Activated CD8-positive, alpha-beta T cell treated with anti-CD3 and anti-CD28 coated beads for 36 hours (primary cell): ENCODE measurements around the gene ALCAM. TPM values are rescaled to one million over a fixed set of nuclear protein-coding genes. Genes with fewer than 3 reads are reported as not detected.

Experiments used
- ATAC-seq: fragments of 200-7000 bp; cut with Tn5 transposase; one replicate; pipeline ENCODE4 v1.10.0; 2021; ENCODE audit warnings: mild to moderate bottlenecking, moderate library complexity
- CTCF ChIA-PET: fragments of 350-600 bp; sonication (Branson Sonifier 250); formaldehyde crosslinking; loops from one replicate; lab custom pipeline; 2021; ENCODE audit warnings: antibody characterized with exemption; lab: Charles Lee
- POLR2A ChIA-PET: fragments of 350-600 bp; sonication (Branson Sonifier 250); formaldehyde crosslinking; loops from one replicate; lab custom pipeline; 2021; ENCODE audit warnings: antibody characterized with exemption; lab: Charles Lee
- DNase-seq: peaks from one replicate; pipeline ENCODE4 v3.0.0-alpha.2; 2020
- H3K27ac Mint-ChIP-seq: one replicate; pipeline ENCODE4 v1.8.0; 2021; ENCODE audit warnings: mild to moderate bottlenecking, mixed read lengths
- H3K27me3 Mint-ChIP-seq: one replicate; pipeline ENCODE4 v1.8.0; 2021; ENCODE audit warnings: mixed read lengths
- H3K36me3 Mint-ChIP-seq: one replicate; pipeline ENCODE4 v1.8.0; 2021; ENCODE audit warnings: low read depth, mixed read lengths
- H3K4me1 Mint-ChIP-seq: one replicate; pipeline ENCODE4 v1.8.0; 2021; ENCODE audit warnings: low read depth, mixed read lengths
- H3K4me3 Mint-ChIP-seq: one replicate; pipeline ENCODE4 v1.8.0; 2021; ENCODE audit warnings: mild to moderate bottlenecking, moderate library complexity, mixed read lengths
- H3K9me3 Mint-ChIP-seq: one replicate; pipeline ENCODE4 v1.8.0; 2021; ENCODE audit warnings: mixed read lengths
- intact Hi-C: fragments of 100-400 bp; cut with micrococcal nuclease; formaldehyde crosslinking; loops from one replicate; pipeline ENCODE4 v1.10.0; 2022
- total RNA-seq, 2 experiments: library from RNA; stranded (reverse); gene quantifications; one replicate each; pipeline ENCODE4 v1.2.3, GENCODE V29; 2021
- TF ChIP-seq, protein P1 (sequence below): fragments of 200-600 bp; IDR thresholded peaks from one replicate; pipeline ENCODE4 v1.8.0; 2022; ENCODE audit warnings: antibody characterized with exemption, mild to moderate bottlenecking

Gene ALCAM
- total RNA-seq, 2 experiments from 2014 or later: 13.9 to 14.5 TPM

DNA sequence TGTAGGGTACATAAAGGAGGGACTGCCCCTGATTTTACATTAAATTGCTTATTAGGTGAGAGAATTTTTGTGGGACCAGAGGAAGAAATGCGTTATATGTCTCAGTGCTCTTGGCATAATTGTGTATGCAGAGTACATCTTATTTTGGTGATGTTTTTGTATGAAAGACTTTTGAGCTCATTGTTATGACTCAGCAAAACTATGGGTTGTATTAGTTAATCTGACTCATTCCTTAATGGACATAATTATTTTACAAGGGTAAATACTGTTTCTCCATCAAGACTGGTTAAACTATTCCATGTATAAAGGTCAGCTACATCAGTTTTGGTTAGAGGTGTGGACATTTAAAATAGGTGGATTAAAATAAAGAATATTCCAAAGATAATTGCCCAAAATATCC is 156.8 kb downstream of the ALCAM start:
- no peak for ATAC-seq
- Mint-ChIP-seq H3K27me3 (no peaks in the 10 kb centered on the region), H3K36me3 (no peaks in the 10 kb centered on the region), H3K9me3 (no peaks in the 10 kb centered on the region), H3K4me1 (peaks cover 20% of the 10 kb centered on the region), H3K4me3 (no peak overlapping the region), H3K27ac (no peak overlapping the region)
- POLR2A ChIA-PET: no interaction called here
- TF ChIP-seq, protein P1, sequence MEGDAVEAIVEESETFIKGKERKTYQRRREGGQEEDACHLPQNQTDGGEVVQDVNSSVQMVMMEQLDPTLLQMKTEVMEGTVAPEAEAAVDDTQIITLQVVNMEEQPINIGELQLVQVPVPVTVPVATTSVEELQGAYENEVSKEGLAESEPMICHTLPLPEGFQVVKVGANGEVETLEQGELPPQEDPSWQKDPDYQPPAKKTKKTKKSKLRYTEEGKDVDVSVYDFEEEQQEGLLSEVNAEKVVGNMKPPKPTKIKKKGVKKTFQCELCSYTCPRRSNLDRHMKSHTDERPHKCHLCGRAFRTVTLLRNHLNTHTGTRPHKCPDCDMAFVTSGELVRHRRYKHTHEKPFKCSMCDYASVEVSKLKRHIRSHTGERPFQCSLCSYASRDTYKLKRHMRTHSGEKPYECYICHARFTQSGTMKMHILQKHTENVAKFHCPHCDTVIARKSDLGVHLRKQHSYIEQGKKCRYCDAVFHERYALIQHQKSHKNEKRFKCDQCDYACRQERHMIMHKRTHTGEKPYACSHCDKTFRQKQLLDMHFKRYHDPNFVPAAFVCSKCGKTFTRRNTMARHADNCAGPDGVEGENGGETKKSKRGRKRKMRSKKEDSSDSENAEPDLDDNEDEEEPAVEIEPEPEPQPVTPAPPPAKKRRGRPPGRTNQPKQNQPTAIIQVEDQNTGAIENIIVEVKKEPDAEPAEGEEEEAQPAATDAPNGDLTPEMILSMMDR: no peak
- CTCF ChIA-PET: no interaction called here
- intact Hi-C loops: no loop called here
- DNase-seq: no peak

DNA sequence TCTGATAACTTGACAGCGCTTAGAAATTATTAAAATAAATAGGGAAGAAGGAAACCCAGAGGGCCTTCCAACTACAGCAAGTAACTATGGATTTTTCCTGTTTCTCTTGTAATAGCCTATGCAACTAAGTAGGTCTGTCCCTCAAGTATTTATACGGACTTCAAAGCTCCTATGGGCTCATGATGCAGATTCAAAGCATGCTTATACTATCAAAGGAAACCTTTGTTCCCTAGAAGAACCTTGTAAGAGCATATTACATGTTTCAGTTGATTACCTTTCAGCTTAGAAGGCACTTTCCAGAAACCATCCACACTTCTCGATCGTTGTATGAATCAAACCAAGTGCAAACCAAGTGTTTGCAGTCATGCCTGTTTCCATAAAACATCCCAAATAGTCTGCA is 158.8 kb downstream of the ALCAM start:
- no peak for ATAC-seq
- peaks cover 18% of the 10 kb centered on the region for H3K4me1 Mint-ChIP-seq
- intact Hi-C loops: no loop called here
- no peaks in the 10 kb centered on the region for H3K9me3 Mint-ChIP-seq
- no peaks in the 10 kb centered on the region for H3K36me3 Mint-ChIP-seq
- no peak for DNase-seq
- TF ChIP-seq, protein P1: no peak
- ChIA-PET CTCF (interaction anchor here (0.8 kb wide), 1 partner anchor 144 kb away, joined by 3 read pairs; no protein-coding TSS in a partner anchor), POLR2A (no interaction called here)
- no peak overlapping the region for H3K4me3 Mint-ChIP-seq
- H3K27me3 Mint-ChIP-seq: no peaks in the 10 kb centered on the region
- H3K27ac Mint-ChIP-seq: no peak overlapping the region

DNA sequence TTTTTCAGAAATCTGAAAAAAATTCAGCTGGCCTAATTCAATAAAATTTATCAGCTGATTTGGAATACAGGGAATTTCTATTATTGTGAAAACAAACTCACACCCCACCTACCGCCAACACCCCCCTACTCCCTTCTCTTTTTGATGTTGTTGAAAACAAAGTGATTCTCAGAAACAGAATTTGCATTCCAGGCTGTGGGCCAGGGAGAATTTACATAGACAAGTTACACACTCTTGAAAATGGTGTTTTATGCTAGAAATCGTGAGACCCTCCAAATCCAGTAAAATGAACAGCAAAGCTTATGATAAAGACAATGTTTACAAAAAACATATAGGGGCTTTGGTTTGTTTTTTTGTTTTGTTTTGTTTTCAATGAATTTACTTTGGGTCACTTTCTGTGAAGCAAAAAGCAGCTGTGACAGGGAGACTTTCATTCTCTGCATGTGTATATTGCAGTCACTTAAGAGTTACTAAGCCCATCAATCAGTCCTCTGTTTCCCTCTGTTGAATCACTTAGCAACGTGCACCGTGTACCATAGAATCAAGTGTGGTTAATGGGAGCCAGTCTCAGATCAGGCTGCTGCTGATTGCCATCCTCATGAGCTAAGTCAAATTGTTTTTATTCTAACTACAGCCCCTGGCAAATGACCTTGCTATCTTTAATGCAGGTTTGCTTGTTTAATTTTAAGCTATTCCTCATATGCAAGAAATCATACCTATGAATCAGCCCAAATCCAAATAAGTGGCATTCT is 159.8 kb downstream of the ALCAM start:
- Mint-ChIP-seq H3K36me3 (no peaks in the 10 kb centered on the region), H3K27ac (no peak overlapping the region), H3K9me3 (no peaks in the 10 kb centered on the region), H3K4me3 (no peak overlapping the region), H3K27me3 (no peaks in the 10 kb centered on the region), H3K4me1 (peaks cover 18% of the 10 kb centered on the region)
- intact Hi-C loops: no loop called here
- POLR2A ChIA-PET: no interaction called here
- TF ChIP-seq, protein P1: no peak
- CTCF ChIA-PET: interaction anchor here (0.8 to 2.1 kb wide), 2 partner anchors 8 to 145 kb away, joined by 3 to 7 read pairs; no protein-coding TSS in a partner anchor
- no peak for ATAC-seq
- DNase-seq: no peak

DNA sequence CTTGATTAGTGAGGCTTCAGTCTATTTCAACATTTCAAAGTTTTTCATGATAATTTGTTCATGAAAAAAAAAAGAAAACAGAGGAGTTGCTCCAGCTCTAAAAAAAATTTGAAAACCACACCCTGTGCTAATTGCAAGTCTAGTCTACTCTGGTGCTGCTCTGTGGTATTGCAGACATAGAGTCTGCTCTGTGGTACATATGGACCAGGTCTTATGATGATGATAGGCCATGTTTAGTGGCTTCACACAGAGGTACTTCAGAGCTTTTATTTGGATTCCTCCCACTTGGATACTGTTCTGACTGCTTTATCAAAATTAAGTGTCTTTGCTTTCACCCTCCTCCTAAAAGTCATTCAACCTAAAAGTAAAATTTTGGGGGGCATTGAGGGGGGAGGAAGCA is 160.8 kb downstream of the ALCAM start:
- ATAC-seq (peak; percentile 42), DNase-seq (no peak)
- Mint-ChIP-seq H3K27ac (no peak overlapping the region), H3K36me3 (no peaks in the 10 kb centered on the region), H3K9me3 (no peaks in the 10 kb centered on the region), H3K4me3 (no peak overlapping the region), H3K27me3 (no peaks in the 10 kb centered on the region), H3K4me1 (peaks cover 18% of the 10 kb centered on the region)
- CTCF ChIA-PET: interaction anchor here (2.1 kb wide), 1 partner anchor 9 kb away, joined by 7 read pairs; no protein-coding TSS in a partner anchor
- intact Hi-C loops: no loop called here
- POLR2A ChIA-PET: interaction anchor here (1.1 kb wide), 1 partner anchor 15 kb away, joined by 3 read pairs; no protein-coding TSS in a partner anchor
- TF ChIP-seq, protein P1: no peak

DNA sequence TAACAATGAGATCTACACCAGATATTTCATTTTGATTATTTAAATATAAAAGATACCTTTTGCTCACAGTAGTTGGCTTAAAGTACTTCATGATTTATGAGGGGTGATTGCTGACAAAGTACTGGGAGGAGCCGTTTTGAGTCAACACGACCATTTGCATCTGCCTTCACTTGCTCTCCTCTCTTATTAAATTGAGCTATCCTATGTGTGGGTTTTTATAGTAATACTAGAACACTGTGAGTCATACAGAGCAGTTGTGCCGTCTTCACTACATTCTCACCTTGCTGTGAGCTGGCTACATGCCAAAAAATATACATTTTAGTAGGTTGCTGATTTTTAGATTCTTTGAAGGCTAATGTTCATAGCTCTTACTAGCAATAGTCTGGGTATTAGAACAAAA is 161.2 kb downstream of the ALCAM start:
- Mint-ChIP-seq H3K27ac (no peak overlapping the region), H3K36me3 (no peaks in the 10 kb centered on the region), H3K27me3 (no peaks in the 10 kb centered on the region), H3K4me3 (no peak overlapping the region), H3K9me3 (no peaks in the 10 kb centered on the region), H3K4me1 (peaks cover 18% of the 10 kb centered on the region)
- ATAC-seq: peak; percentile 91
- ChIA-PET POLR2A (interaction anchor here (1.1 kb wide), 1 partner anchor 15 kb away, joined by 3 read pairs; no protein-coding TSS in a partner anchor), CTCF (interaction anchor here (2.1 kb wide), 1 partner anchor 10 kb away, joined by 7 read pairs; no protein-coding TSS in a partner anchor)
- TF ChIP-seq, protein P1: no peak
- intact Hi-C loops: no loop called here
- peak; percentile 18 for DNase-seq
